ENCODE measurements around the gene TRAPPC3. TPM values are rescaled to one million over a fixed set of nuclear protein-coding genes. Genes with fewer than 3 reads are reported as not detected.

Gene TRAPPC3
- total RNA-seq, 1 experiment from 2014 or later = 86.6 TPM

GRCh38 chr1:36134505-36135329 is 14.6 kb downstream of the TRAPPC3 start:
- H3K4me3 ChIP-seq (ENCODE audit: low read depth, low read length, poor library complexity, severe bottlenecking) = no peak overlapping the region
- ChIA-PET CTCF (interaction anchor here (0.5 to 1.2 kb wide), 8 partner anchors 15 to 125 kb away, joined by 3 to 5 read pairs (median 4); no protein-coding TSS in a partner anchor), POLR2A (ENCODE audit: low non-redundant PET) (no interaction called here)
- DNase-seq (ENCODE audit: low spot score) = no peak
- H3K27me3 ChIP-seq (replicated peaks; ENCODE audit: insufficient read depth, low read depth, low read length, poor library complexity) = no peaks in the 10 kb centered on the region
- TF ChIP-seq EZH2 (IDR thresholded peaks at IDR 0.05; ENCODE audit: borderline replicate concordance, low read depth, low read length, poor library complexity, severe bottlenecking) (no peak), CTCF (conservative IDR thresholded peaks at IDR 0.05; ENCODE audit: low read depth, low read length) (peak; percentile 76)
- peaks cover 32% of the 10 kb centered on the region for H3K36me3 ChIP-seq (ENCODE audit: insufficient read depth, low read length, poor library complexity, severe bottlenecking)
- intact Hi-C loops (cut with micrococcal nuclease; ENCODE audit: unreplicated experiment) = loop anchor here (5.0 kb wide), 1 partner anchor 37 kb away; no protein-coding TSS in a partner anchor
- H3K27ac ChIP-seq (ENCODE audit: low read depth, low read length, poor library complexity, severe bottlenecking) = peak overlapping the region; percentile 55
- no TSS peak for BruUV-seq (replicated peaks)
- no peaks in the 10 kb centered on the region for H3K9me3 ChIP-seq (ENCODE audit: low read depth, low read length, poor library complexity, severe bottlenecking)
- peaks cover 10% of the 10 kb centered on the region for H3K4me1 ChIP-seq (ENCODE audit: insufficient read depth, low read length, poor library complexity, severe bottlenecking)

DNA sequence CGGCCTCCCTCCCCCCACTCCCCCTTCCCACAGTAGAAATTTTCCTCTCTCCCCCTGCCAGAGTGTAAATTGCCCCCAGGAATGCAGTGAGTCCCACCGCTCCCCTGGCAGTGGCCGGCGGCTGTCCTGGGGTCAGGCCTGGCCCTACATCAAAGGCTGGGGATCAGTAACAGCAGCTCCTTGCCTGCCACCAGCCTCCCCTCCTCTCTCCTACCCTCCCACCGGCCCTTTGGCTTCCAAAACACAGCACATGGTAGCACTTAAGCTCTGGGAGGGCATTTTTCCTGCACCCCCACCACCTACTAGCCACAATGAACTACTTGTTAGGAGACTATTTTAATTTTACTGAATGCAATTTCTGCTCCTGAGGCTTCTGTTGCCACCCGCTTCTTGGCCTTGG is 15.3 kb downstream of the TRAPPC3 start:
- Histone ChIP-seq H3K27me3 (replicated peaks; ENCODE audit: insufficient read depth, low read depth, low read length, poor library complexity) (no peaks in the 10 kb centered on the region), H3K27ac (ENCODE audit: low read depth, low read length, poor library complexity, severe bottlenecking) (peak overlapping the region; percentile 2), H3K4me3 (ENCODE audit: low read depth, low read length, poor library complexity, severe bottlenecking) (no peak overlapping the region), H3K36me3 (ENCODE audit: insufficient read depth, low read length, poor library complexity, severe bottlenecking) (peaks cover 28% of the 10 kb centered on the region), H3K9me3 (ENCODE audit: low read depth, low read length, poor library complexity, severe bottlenecking) (no peaks in the 10 kb centered on the region), H3K4me1 (ENCODE audit: insufficient read depth, low read length, poor library complexity, severe bottlenecking) (peaks cover 10% of the 10 kb centered on the region)
- ChIA-PET CTCF (interaction anchor here (0.6 to 1.2 kb wide), 2 partner anchors 37 to 1303 kb away, joined by 3 to 5 read pairs; no protein-coding TSS in a partner anchor), POLR2A (ENCODE audit: low non-redundant PET) (no interaction called here)
- DNase-seq (ENCODE audit: low spot score) = no peak
- no TSS peak for BruUV-seq (replicated peaks)
- TF ChIP-seq EZH2 (IDR thresholded peaks at IDR 0.05; ENCODE audit: borderline replicate concordance, low read depth, low read length, poor library complexity, severe bottlenecking) (no peak), CTCF (conservative IDR thresholded peaks at IDR 0.05; ENCODE audit: low read depth, low read length) (no peak)
- intact Hi-C loops (cut with micrococcal nuclease; ENCODE audit: unreplicated experiment) = loop anchor here (5.0 kb wide), 1 partner anchor 37 kb away; no protein-coding TSS in a partner anchor

GRCh38 chr1:36133484-36133883 is 15.8 kb downstream of the TRAPPC3 start:
- POLR2A ChIA-PET (ENCODE audit: low non-redundant PET) = no interaction called here
- Histone ChIP-seq H3K4me1 (ENCODE audit: insufficient read depth, low read length, poor library complexity, severe bottlenecking) (peaks cover 10% of the 10 kb centered on the region), H3K36me3 (ENCODE audit: insufficient read depth, low read length, poor library complexity, severe bottlenecking) (peaks cover 24% of the 10 kb centered on the region), H3K4me3 (ENCODE audit: low read depth, low read length, poor library complexity, severe bottlenecking) (no peak overlapping the region), H3K9me3 (ENCODE audit: low read depth, low read length, poor library complexity, severe bottlenecking) (no peaks in the 10 kb centered on the region), H3K27me3 (replicated peaks; ENCODE audit: insufficient read depth, low read depth, low read length, poor library complexity) (no peaks in the 10 kb centered on the region), H3K27ac (ENCODE audit: low read depth, low read length, poor library complexity, severe bottlenecking) (peak overlapping the region; percentile 2)
- CTCF ChIA-PET = interaction anchor here (0.6 kb wide), 1 partner anchor 1304 kb away, joined by 3 read pairs; no protein-coding TSS in a partner anchor
- TF ChIP-seq CTCF (conservative IDR thresholded peaks at IDR 0.05; ENCODE audit: low read depth, low read length) (no peak), EZH2 (IDR thresholded peaks at IDR 0.05; ENCODE audit: borderline replicate concordance, low read depth, low read length, poor library complexity, severe bottlenecking) (no peak)
- peak; percentile 79 for DNase-seq (ENCODE audit: low spot score)
- no TSS peak for BruUV-seq (replicated peaks)
- intact Hi-C loops (cut with micrococcal nuclease; ENCODE audit: unreplicated experiment) = loop anchor here (5.0 kb wide), 1 partner anchor 36 kb away; no protein-coding TSS in a partner anchor
